Measurements from ENCODE around the gene CDC42BPB.

The CDC42BPB gene

GRCh38 chr14:103057372-103058163 is at the start of gene CDC42BPB:
CDC42BPB (minus strand) TSS chr14:103057549; CDS start chr14:103057173, 376 bp downstream.
- in situ Hi-C loops (cut with HindIII; ENCODE audit: low sequenced_read_pairs): no loop called here

GRCh38 chr14:103105580-103106150 is 48.3 kb upstream of the CDC42BPB start:
- in situ Hi-C loops (cut with HindIII; ENCODE audit: low sequenced_read_pairs): no loop called here

GRCh38 chr14:103104654-103105452 is 47.5 kb upstream of the CDC42BPB start:
- in situ Hi-C loops (cut with HindIII; ENCODE audit: low sequenced_read_pairs): no loop called here

- in situ Hi-C loops (cut with HindIII; ENCODE audit: low sequenced_read_pairs): no loop called here
These were observed 47.0 kb upstream of the CDC42BPB start for GRCh38 chr14:103104389-103104653.

- in situ Hi-C loops (cut with HindIII; ENCODE audit: low sequenced_read_pairs): no loop called here
These were observed 46.4 kb upstream of the CDC42BPB start for GRCh38 chr14:103103461-103104388.

- in situ Hi-C loops (cut with HindIII; ENCODE audit: low sequenced_read_pairs): no loop called here
These were observed 45.4 kb upstream of the CDC42BPB start for GRCh38 chr14:103102689-103103260.

- in situ Hi-C loops (cut with HindIII; ENCODE audit: low sequenced_read_pairs): no loop called here
These were observed 44.8 kb upstream of the CDC42BPB start for GRCh38 chr14:103101963-103102688.

- in situ Hi-C loops (cut with HindIII; ENCODE audit: low sequenced_read_pairs): no loop called here
These were observed 44.1 kb upstream of the CDC42BPB start for GRCh38 chr14:103101257-103101962.

- in situ Hi-C loops (cut with HindIII; ENCODE audit: low sequenced_read_pairs): no loop called here
These were observed 43.2 kb upstream of the CDC42BPB start for GRCh38 chr14:103100281-103101121.

GRCh38 chr14:103099733-103100280 is 42.5 kb upstream of the CDC42BPB start:
- in situ Hi-C loops (cut with HindIII; ENCODE audit: low sequenced_read_pairs): no loop called here

GRCh38 chr14:103099081-103099732 is 41.9 kb upstream of the CDC42BPB start:
- in situ Hi-C loops (cut with HindIII; ENCODE audit: low sequenced_read_pairs): no loop called here

- in situ Hi-C loops (cut with HindIII; ENCODE audit: low sequenced_read_pairs): no loop called here
These were observed 40.9 kb upstream of the CDC42BPB start for GRCh38 chr14:103097994-103098957.

GRCh38 chr14:103097244-103097993 is 40.1 kb upstream of the CDC42BPB start:
- in situ Hi-C loops (cut with HindIII; ENCODE audit: low sequenced_read_pairs): no loop called here

GRCh38 chr14:103096387-103096786 is 39.0 kb upstream of the CDC42BPB start:
- in situ Hi-C loops (cut with HindIII; ENCODE audit: low sequenced_read_pairs): no loop called here

GRCh38 chr14:103095210-103095778 is 37.9 kb upstream of the CDC42BPB start:
- in situ Hi-C loops (cut with HindIII; ENCODE audit: low sequenced_read_pairs): no loop called here
